ENCODE results near the gene UBIAD1.

Gene UBIAD1

GRCh38 chr1:11281518-11282331, 8.7 kb downstream of the UBIAD1 start:
- no peak for DNase-seq (ENCODE audit: low spot score)

DNA sequence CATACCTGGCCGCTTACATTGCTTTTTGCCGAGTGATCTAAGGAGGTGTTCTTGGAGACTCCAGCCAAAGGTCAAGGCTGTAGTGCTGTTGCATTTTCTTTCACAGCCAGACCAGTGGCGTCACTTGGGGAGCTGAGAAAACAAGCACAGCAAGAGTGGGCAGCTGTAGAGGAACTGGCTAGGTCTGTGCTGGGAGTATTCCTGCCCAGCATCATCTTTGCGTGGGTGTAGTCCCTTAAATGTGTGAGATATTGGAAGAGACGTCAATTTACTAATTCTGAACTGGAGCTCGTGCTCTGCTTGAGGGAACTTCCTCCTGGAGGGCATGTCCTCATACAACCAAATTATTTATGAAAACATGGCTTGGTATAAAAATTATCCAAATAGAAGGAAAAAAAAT, 10.2 kb downstream of the UBIAD1 start:
- DNase-seq (ENCODE audit: low spot score) = no peak
- TF ChIP-seq, protein P1, sequence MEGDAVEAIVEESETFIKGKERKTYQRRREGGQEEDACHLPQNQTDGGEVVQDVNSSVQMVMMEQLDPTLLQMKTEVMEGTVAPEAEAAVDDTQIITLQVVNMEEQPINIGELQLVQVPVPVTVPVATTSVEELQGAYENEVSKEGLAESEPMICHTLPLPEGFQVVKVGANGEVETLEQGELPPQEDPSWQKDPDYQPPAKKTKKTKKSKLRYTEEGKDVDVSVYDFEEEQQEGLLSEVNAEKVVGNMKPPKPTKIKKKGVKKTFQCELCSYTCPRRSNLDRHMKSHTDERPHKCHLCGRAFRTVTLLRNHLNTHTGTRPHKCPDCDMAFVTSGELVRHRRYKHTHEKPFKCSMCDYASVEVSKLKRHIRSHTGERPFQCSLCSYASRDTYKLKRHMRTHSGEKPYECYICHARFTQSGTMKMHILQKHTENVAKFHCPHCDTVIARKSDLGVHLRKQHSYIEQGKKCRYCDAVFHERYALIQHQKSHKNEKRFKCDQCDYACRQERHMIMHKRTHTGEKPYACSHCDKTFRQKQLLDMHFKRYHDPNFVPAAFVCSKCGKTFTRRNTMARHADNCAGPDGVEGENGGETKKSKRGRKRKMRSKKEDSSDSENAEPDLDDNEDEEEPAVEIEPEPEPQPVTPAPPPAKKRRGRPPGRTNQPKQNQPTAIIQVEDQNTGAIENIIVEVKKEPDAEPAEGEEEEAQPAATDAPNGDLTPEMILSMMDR (IDR thresholded peaks at IDR 0.05; ENCODE audit: extremely low read depth, missing control alignments) = no peak

More at GRCh38 chr1:11281518-11282331, 8.7 kb downstream of the UBIAD1 start:
- TF ChIP-seq, protein P1 (IDR thresholded peaks at IDR 0.05; ENCODE audit: extremely low read depth, missing control alignments) = no peak

- DNase-seq (ENCODE audit: low spot score) = no peak
- TF ChIP-seq, protein P1 (IDR thresholded peaks at IDR 0.05; ENCODE audit: extremely low read depth, missing control alignments) = no peak
Observed at GRCh38 chr1:11284784-11285183, 11.8 kb downstream of the UBIAD1 start.

DNA sequence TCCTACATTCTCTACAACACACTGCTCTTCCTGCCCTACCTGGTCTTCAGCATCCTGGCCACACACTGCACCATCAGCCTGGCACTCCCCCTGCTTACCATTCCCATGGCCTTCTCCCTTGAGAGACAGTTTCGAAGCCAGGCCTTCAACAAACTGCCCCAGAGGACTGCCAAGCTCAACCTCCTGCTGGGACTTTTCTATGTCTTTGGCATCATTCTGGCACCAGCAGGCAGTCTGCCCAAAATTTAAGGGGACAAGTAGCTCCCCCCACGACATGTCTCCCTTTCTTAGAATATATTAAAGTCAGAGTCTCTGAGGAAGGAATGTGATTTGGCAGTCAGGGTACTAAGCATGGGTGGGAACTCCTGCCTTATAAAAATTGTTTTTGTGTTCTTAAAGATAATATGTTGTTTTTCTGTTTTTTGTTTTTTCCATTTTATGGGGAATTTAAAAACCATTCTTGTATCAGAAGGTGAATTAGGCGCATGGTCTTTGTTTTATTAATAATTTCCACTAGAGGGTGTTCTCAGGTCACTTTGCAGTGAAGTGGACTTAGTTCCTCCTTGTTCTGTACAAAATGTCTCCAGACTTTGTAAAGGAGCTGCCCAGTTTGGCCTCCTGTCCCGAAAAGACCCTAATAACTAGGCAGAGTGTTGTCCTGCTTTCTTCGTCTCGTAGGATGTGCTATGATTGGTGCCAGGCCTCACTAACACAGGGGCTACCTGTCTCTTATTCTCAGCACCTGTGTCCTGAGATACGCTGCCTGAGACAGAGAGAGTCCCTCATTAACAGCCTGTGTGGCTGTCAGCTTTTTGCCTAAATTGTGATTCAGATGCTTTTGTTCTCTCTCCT, 13.1 kb downstream of the UBIAD1 start:
- TF ChIP-seq, protein P1 (IDR thresholded peaks at IDR 0.05; ENCODE audit: extremely low read depth, missing control alignments) = no peak
- no peak for DNase-seq (ENCODE audit: low spot score)

DNA sequence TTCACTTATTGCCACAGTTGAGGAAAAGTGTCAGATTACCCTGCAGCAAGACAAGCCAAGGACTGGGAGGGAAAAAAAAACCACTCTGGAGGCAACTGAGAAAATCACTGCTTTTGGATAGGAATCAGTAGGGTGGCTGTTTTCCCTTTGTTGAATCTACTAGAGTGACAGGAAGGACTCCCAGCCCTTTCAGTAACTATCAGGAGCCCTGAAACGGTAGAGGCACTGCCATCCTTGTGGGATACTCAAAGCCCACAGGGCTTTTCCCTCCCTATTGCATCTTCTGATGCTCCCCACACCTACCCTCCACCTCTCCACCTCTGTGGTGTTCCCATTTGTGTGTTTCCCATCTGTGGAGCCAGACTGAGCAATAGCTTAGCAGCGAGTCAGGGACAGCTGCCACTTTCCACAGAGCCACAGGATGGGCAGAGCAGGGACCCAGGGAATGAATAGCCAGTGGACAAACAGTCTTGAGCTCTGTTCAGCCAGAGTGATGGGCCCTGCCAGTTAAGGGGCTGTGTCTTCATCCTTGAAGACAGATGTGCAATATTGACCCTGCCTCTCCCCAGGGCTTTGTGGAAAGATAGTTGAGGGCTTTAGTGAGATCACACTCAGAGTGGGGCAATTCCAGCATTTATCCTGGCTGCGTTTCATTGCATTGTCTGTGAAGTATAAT, 13.9 kb downstream of the UBIAD1 start:
- DNase-seq (ENCODE audit: low spot score) = no peak
- TF ChIP-seq, protein P1 (IDR thresholded peaks at IDR 0.05; ENCODE audit: extremely low read depth, missing control alignments) = no peak

DNA sequence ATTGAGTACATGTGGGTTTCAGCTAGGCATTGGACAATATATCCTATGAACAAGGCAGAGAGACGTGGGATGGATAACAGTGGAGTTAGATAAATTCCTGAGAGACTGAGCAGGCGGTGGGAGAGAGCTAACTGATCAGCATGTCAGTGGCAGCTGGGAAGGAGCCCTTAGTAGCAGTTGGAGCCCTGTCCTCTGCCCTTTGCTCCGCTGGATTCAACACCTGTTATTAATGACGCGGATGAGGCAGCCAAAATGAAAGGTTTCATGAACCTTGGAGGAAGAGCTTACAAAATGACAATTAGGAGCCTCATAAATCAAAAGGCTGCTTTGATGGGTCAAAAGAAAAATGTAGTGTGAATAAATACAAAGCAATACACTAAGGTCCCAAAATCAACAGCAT, 16.1 kb downstream of the UBIAD1 start:
- DNase-seq (ENCODE audit: low spot score) = no peak
- TF ChIP-seq, protein P1 (IDR thresholded peaks at IDR 0.05; ENCODE audit: extremely low read depth, missing control alignments) = no peak

Measured in GM20000 (cell line).